Type B pancreatic cell (in vitro differentiated cells): ENCODE data around the gene RPS6KA2. TPM values are rescaled to one million over a fixed set of nuclear protein-coding genes. Genes with fewer than 3 reads are reported as not detected.

Experiments used
- DNase-seq: peaks from one replicate; pipeline ENCODE4 v3.0.0; 2021; ENCODE audit warnings: mixed read lengths; ENCODE audit not compliant: unreplicated experiment; ENCODE audit errors: extremely low spot score
- H3K27ac Mint-ChIP-seq: 2 replicates; pipeline ENCODE4 v1.8.0; 2021; ENCODE audit warnings: mild to moderate bottlenecking, mixed read lengths
- H3K27me3 Mint-ChIP-seq: 2 replicates; pipeline ENCODE4 v1.8.0; 2021; ENCODE audit warnings: mixed read lengths
- H3K36me3 Mint-ChIP-seq: 2 replicates; pipeline ENCODE4 v1.8.0; 2021; ENCODE audit warnings: mixed read lengths
- H3K4me1 Mint-ChIP-seq: one replicate; pipeline ENCODE4 v1.8.0; 2021; ENCODE audit warnings: mixed read lengths; ENCODE audit not compliant: unreplicated experiment
- H3K4me3 Mint-ChIP-seq: 2 replicates; pipeline ENCODE4 v1.8.0; 2021; ENCODE audit warnings: mild to moderate bottlenecking, mixed read lengths
- H3K9me3 Mint-ChIP-seq: 2 replicates; pipeline ENCODE4 v1.8.0; 2021; ENCODE audit warnings: mixed read lengths
- total RNA-seq: library from RNA; stranded (reverse); gene quantifications from 2 replicates; pipeline ENCODE4 v1.2.1, GENCODE V29; 2021; ENCODE audit warnings: low replicate concordance
- TF ChIP-seq, protein P1 (sequence below): fragments of 200-600 bp; sonication (generic); conservative IDR thresholded peaks from 2 replicates; pipeline ENCODE4 v1.5.0; 2021; ENCODE audit warnings: antibody characterized with exemption, mild to moderate bottlenecking

The RPS6KA2 gene
- total RNA-seq, 1 donor from 2014 or later = 23.8 TPM

DNA sequence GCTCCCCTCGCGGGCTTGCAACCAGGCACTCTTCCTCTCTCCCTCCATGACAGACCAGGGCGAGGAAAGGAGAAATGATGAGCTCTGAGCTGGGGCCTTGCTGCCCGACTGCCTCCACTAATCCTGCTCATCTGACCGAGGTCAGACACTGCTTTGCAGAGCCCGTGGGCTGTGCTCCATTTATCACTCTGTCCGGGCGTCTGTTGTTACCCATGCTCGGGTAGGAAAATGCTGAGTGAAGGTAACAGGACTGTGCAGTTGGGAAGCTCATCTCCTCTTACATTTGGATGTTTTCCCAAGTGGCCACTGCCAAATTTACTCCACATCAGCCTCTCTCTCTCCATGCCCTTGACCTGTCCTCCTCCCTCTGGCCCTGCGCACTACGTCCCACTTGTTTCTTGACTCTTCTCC is 14.6 kb downstream of the RPS6KA2 start:
- peak overlapping the region; percentile 44 for H3K27ac Mint-ChIP-seq

DNA sequence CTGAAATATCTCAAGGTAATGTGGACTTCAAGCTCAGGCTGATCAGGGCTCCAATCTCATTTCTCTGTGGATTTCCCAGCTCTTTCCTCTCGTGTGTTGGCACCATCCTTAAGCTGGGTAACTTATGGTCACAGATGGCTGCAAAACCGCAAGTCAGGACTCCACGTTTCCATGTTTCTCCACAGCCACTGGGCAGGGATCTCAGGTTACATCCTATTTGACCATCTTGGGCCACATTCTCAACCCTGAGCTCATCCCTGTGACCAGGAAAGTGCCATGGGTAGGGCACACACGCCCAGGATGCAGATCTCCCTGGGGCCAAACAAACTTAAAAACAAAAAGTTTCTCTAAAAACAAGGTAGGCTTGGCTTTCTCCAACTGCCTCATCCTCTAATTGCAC is 15.4 kb downstream of the RPS6KA2 start:
- Mint-ChIP-seq H3K27ac (no peak overlapping the region), H3K27me3 (no peaks in the 10 kb centered on the region), H3K9me3 (no peaks in the 10 kb centered on the region), H3K4me3 (no peak overlapping the region), H3K36me3 (peaks cover 7% of the 10 kb centered on the region), H3K4me1 (peaks cover 27% of the 10 kb centered on the region)
- DNase-seq = no peak
- TF ChIP-seq, protein P1, sequence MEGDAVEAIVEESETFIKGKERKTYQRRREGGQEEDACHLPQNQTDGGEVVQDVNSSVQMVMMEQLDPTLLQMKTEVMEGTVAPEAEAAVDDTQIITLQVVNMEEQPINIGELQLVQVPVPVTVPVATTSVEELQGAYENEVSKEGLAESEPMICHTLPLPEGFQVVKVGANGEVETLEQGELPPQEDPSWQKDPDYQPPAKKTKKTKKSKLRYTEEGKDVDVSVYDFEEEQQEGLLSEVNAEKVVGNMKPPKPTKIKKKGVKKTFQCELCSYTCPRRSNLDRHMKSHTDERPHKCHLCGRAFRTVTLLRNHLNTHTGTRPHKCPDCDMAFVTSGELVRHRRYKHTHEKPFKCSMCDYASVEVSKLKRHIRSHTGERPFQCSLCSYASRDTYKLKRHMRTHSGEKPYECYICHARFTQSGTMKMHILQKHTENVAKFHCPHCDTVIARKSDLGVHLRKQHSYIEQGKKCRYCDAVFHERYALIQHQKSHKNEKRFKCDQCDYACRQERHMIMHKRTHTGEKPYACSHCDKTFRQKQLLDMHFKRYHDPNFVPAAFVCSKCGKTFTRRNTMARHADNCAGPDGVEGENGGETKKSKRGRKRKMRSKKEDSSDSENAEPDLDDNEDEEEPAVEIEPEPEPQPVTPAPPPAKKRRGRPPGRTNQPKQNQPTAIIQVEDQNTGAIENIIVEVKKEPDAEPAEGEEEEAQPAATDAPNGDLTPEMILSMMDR = no peak

More for the DNA sequence above, 14.6 kb downstream of the RPS6KA2 start:
- Mint-ChIP-seq H3K4me3 (no peak overlapping the region), H3K4me1 (peaks cover 29% of the 10 kb centered on the region), H3K9me3 (no peaks in the 10 kb centered on the region), H3K36me3 (peaks cover 7% of the 10 kb centered on the region), H3K27me3 (no peaks in the 10 kb centered on the region)
- DNase-seq = no peak
- TF ChIP-seq, protein P1 = no peak

DNA sequence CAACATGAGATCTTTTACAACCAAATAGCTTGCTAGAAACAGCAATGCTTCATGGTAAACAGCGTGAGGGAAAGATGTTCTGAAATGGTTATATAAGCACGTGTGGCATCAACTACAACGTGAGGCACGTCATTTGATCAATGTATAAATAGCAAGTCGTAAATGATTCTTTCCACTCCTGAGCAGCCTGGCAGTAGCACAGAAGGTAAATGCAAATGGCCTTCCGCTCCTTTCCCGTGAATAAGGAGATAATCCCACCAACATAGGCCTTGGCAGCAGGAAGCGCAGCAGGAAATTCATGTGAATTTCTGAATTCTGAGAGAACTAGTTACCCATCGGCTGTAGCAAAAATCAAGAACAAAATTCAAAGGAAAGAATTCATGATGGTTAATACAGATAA is 17.0 kb downstream of the RPS6KA2 start:
- no peak for DNase-seq
- Mint-ChIP-seq H3K9me3 (no peaks in the 10 kb centered on the region), H3K27ac (no peak overlapping the region), H3K27me3 (no peaks in the 10 kb centered on the region), H3K36me3 (peaks cover 8% of the 10 kb centered on the region), H3K4me1 (peaks cover 25% of the 10 kb centered on the region), H3K4me3 (no peak overlapping the region)
- TF ChIP-seq, protein P1 = no peak

DNA sequence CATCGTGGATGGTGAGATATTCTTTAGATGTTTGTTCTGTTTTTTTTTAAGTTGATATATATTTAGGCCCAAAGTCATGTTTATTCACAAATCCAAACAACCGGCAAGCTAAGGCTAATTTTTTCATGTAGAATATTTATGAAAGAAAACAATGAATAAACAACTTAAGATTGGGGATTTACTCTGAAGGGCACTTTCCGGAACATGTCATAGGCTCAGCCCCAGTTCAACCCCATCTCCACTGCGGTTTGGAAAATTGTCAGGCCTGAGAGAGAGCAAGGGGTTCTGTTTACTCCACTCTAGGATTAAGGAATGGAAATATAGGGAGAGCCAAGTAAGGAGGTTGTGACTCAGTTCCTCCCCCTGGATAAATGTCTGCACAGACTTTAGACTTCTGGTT is 18.3 kb downstream of the RPS6KA2 start:
- H3K9me3 Mint-ChIP-seq = no peaks in the 10 kb centered on the region
- H3K27ac Mint-ChIP-seq = no peak overlapping the region
- TF ChIP-seq, protein P1 = no peak
- no peak for DNase-seq
- peaks cover 13% of the 10 kb centered on the region for H3K4me1 Mint-ChIP-seq
- H3K36me3 Mint-ChIP-seq = peaks cover 6% of the 10 kb centered on the region
- no peaks in the 10 kb centered on the region for H3K27me3 Mint-ChIP-seq
- no peak overlapping the region for H3K4me3 Mint-ChIP-seq

DNA sequence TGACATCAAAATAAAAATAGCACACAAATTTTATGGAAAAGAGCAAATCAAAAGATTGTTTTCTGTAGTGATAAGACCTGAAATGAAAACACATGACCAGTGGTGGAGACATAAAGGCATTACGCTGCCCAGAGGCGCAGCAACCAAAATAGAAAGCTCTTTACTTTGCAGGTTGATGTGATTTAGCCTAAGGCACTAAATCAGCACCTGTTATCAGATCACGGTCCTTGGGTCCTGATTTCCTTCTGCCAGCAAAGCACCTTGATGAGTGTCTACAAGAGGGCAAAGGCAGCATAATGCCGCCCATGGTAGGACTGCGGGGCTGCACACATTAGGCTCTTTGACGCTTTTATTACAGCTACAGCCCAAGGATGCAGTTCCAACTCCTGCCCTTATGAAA is 21.3 kb downstream of the RPS6KA2 start:
- H3K4me1 Mint-ChIP-seq = no peaks in the 10 kb centered on the region
- DNase-seq = no peak
- H3K9me3 Mint-ChIP-seq = no peaks in the 10 kb centered on the region
- H3K36me3 Mint-ChIP-seq = peaks cover 14% of the 10 kb centered on the region
- TF ChIP-seq, protein P1 = no peak
- no peak overlapping the region for H3K4me3 Mint-ChIP-seq
- no peak overlapping the region for H3K27ac Mint-ChIP-seq
- H3K27me3 Mint-ChIP-seq = no peaks in the 10 kb centered on the region

DNA sequence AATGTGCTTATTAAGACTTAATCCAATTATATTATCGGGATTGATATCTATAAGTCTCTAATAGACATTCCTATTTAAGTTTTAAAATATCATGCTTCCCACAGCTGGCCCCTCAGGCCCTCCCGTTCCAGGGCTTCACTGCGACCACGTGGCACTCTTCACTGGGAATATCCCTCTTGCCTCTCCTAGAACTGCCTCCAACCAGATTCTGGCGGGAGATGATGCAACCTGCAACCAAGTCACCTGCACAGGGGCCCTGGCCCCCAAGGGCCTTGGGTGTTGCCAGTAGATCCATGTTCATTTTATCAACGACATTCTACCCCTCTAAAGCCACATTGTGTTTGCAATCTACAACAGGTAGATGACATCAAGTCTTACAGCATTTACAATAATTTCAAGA is 22.1 kb downstream of the RPS6KA2 start:
- H3K4me1 Mint-ChIP-seq = no peaks in the 10 kb centered on the region
- no peak overlapping the region for H3K27ac Mint-ChIP-seq
- no peaks in the 10 kb centered on the region for H3K9me3 Mint-ChIP-seq
- H3K36me3 Mint-ChIP-seq = peaks cover 12% of the 10 kb centered on the region
- no peaks in the 10 kb centered on the region for H3K27me3 Mint-ChIP-seq
- TF ChIP-seq, protein P1 = no peak
- H3K4me3 Mint-ChIP-seq = no peak overlapping the region
- DNase-seq = no peak
